Stomach (tissue), 4 donors: Measurements from ENCODE around the gene FAM50A.

ENCODE experiments used
- EP300 ChIP-seq: sonication (generic); formaldehyde crosslinking; IDR thresholded peaks from one replicate; pipeline ENCODE4 v1.6.1; 2017; ENCODE audit warnings: antibody characterized with exemption
- POLR2A ChIP-seq, 4 donors: fragments of 450-650 bp; IDR thresholded peaks; one replicate each; pipeline ENCODE4 v1.6.1; 2016; ENCODE audit warnings: antibody characterized with exemption in 4 of 4, control low read depth in 2 of 4, mild to moderate bottlenecking in 1 of 4, moderate library complexity in 1 of 4
- POLR2AphosphoS5 ChIP-seq, 3 donors: sonication (generic); formaldehyde crosslinking; IDR thresholded peaks; one replicate each; pipeline ENCODE4 v1.6.1; 2016; ENCODE audit warnings: antibody characterized with exemption in 3 of 3
- TF ChIP-seq, protein P1 (sequence below), 7 experiments: fragments of 450-650 bp in 4 of 7; fragments of 200-600 bp in 3 of 7; sonication (generic) in 3 of 7; IDR thresholded peaks; one replicate each; pipeline ENCODE4 v1.5.1; 2016 to 2019; ENCODE audit warnings: antibody characterized with exemption in 7 of 7, control low read depth in 2 of 7, mild to moderate bottlenecking in 1 of 7

- TF ChIP-seq POLR2A (IDR thresholded peaks at IDR 0.05) (no peak), POLR2AphosphoS5 (IDR thresholded peaks at IDR 0.05) (no peak), EP300 (no peak)
- TF ChIP-seq, protein P1, sequence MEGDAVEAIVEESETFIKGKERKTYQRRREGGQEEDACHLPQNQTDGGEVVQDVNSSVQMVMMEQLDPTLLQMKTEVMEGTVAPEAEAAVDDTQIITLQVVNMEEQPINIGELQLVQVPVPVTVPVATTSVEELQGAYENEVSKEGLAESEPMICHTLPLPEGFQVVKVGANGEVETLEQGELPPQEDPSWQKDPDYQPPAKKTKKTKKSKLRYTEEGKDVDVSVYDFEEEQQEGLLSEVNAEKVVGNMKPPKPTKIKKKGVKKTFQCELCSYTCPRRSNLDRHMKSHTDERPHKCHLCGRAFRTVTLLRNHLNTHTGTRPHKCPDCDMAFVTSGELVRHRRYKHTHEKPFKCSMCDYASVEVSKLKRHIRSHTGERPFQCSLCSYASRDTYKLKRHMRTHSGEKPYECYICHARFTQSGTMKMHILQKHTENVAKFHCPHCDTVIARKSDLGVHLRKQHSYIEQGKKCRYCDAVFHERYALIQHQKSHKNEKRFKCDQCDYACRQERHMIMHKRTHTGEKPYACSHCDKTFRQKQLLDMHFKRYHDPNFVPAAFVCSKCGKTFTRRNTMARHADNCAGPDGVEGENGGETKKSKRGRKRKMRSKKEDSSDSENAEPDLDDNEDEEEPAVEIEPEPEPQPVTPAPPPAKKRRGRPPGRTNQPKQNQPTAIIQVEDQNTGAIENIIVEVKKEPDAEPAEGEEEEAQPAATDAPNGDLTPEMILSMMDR (IDR thresholded peaks at IDR 0.05): no peak
Observed at GRCh38 chrX:154488336-154489075, 44.6 kb downstream of the FAM50A start.
